PFSK-1 (cell line): ENCODE data around the gene COL6A5.

Source experiments
- POLR2AphosphoS5 ChIP-seq: IDR thresholded peaks from 2 replicates; pipeline ENCODE4 v1.6.1; 2012; ENCODE audit warnings: low read depth, mild to moderate bottlenecking, control low read depth, low read length, moderate library complexity
- SIN3A ChIP-seq: IDR thresholded peaks from 2 replicates; pipeline ENCODE4 v1.6.1; 2012; ENCODE audit warnings: mild to moderate bottlenecking, low read length, moderate library complexity, borderline replicate concordance; ENCODE audit not compliant: insufficient read depth
- TAF1 ChIP-seq: IDR thresholded peaks from 2 replicates; pipeline ENCODE4 v1.6.1; 2012; ENCODE audit warnings: low read length, control low read depth, borderline replicate concordance; ENCODE audit not compliant: insufficient read depth
- TF ChIP-seq, protein P1 (sequence below), 2 experiments: IDR thresholded peaks; 2 replicates each; pipeline versions ENCODE4 v1.6.1 to v1.8.0; 2011 to 2012; ENCODE audit warnings: low read depth in 2 of 2, low read length in 2 of 2, control low read depth in 1 of 2, inconsistent platforms in 1 of 2, mild to moderate bottlenecking in 1 of 2, moderate library complexity in 1 of 2; ENCODE audit not compliant: insufficient read depth in 1 of 2

DNA sequence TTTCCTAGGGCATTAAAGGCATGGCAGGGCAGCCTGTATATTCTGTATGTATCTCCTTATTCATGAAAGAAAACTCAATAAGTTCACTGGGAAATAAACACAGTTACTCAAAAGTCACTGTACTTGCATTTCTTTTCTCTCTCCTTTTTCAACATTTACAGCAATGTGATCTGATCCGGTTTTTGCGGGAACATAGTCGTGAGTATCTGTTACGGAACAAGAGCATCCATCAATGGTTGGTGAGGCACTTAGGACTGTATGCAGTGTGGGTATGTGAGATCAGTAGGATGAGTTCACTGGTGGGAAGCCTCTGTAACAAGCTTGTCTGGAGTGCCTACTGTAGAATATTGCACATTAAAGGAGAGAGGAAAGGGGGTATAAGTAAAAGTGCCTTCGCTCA lies 80.7 kb downstream of the COL6A5 start:
- TF ChIP-seq TAF1 (no peak), POLR2AphosphoS5 (no peak), SIN3A (no peak)
- TF ChIP-seq, protein P1, sequence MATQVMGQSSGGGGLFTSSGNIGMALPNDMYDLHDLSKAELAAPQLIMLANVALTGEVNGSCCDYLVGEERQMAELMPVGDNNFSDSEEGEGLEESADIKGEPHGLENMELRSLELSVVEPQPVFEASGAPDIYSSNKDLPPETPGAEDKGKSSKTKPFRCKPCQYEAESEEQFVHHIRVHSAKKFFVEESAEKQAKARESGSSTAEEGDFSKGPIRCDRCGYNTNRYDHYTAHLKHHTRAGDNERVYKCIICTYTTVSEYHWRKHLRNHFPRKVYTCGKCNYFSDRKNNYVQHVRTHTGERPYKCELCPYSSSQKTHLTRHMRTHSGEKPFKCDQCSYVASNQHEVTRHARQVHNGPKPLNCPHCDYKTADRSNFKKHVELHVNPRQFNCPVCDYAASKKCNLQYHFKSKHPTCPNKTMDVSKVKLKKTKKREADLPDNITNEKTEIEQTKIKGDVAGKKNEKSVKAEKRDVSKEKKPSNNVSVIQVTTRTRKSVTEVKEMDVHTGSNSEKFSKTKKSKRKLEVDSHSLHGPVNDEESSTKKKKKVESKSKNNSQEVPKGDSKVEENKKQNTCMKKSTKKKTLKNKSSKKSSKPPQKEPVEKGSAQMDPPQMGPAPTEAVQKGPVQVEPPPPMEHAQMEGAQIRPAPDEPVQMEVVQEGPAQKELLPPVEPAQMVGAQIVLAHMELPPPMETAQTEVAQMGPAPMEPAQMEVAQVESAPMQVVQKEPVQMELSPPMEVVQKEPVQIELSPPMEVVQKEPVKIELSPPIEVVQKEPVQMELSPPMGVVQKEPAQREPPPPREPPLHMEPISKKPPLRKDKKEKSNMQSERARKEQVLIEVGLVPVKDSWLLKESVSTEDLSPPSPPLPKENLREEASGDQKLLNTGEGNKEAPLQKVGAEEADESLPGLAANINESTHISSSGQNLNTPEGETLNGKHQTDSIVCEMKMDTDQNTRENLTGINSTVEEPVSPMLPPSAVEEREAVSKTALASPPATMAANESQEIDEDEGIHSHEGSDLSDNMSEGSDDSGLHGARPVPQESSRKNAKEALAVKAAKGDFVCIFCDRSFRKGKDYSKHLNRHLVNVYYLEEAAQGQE (IDR thresholded peaks at IDR 0.05; ENCODE audit: insufficient read depth in 1 of 2, low read depth in 2 of 2, low read length in 2 of 2), result no peak
